ENCODE results near the gene CD300A.

The CD300A gene

DNA sequence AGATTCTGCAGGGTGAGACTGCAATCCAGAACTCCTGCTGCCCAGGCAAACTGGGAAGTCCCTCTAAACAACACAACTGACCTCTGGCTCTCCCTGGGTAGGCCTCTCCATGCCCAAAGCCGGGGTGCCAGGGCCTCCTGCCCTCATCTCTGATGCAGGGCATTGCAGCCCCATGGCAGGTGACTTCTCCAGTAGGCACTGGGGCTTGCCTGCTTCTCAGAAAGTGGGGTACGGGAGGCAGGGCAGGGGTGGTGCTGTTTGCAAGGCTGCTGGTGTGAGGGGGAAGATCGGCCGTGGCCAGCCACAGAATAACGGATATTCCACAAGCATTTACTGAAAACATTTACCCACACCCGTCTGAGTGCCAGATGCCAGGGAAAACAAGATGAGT is 38.7 kb upstream of the CD300A start:
- Histone ChIP-seq H2BK120ac (ENCODE audit: low read depth, low read length) (no peak overlapping the region), H3K18ac (ENCODE audit: low read length) (peak overlapping the region; percentile 55), H3K4me1 (ENCODE audit: control insufficient read depth in 2 of 2, insufficient read depth in 1 of 2, low read depth in 1 of 2, low read length in 2 of 2) (peaks cover 19 to 27% of the 10 kb centered on the region in 2 donors), H2BK15ac (ENCODE audit: low read length) (peak overlapping the region; percentile 42), H2AK5ac (ENCODE audit: low read depth, low read length) (peak overlapping the region; percentile 48), H3K79me1 (ENCODE audit: low read depth, low read length) (peaks cover 2% of the 10 kb centered on the region), H3K4ac (ENCODE audit: low read length) (no peak overlapping the region), H3K14ac (ENCODE audit: low read length) (no peak overlapping the region), H2BK12ac (ENCODE audit: low read length) (no peak overlapping the region), H3K9ac (ENCODE audit: low read depth, low read length, poor library complexity) (no peak overlapping the region), H2AFZ (ENCODE audit: low read length) (no peak overlapping the region), H3K27ac (replicated peaks; ENCODE audit: low read length) (no peak overlapping the region), H3K23ac (ENCODE audit: low read depth, low read length, poor library complexity) (no peak overlapping the region), H4K8ac (ENCODE audit: low read depth, low read length) (no peak overlapping the region), H3K4me2 (ENCODE audit: insufficient read depth, low read length, poor library complexity, severe bottlenecking) (no peak overlapping the region), H2BK5ac (ENCODE audit: low read length) (no peak overlapping the region), H3K4me3 (ENCODE audit: low read length in 2 of 2) (no peak overlapping the region), H3K27me3 (ENCODE audit: control insufficient read depth in 3 of 3, insufficient read depth in 3 of 3, low read depth in 1 of 3, low read length in 3 of 3) (peaks cover 0 to 70% (median 2%) of the 10 kb centered on the region in 3 experiments), H3K9me3 (replicated peaks in 1 of 2; ENCODE audit: control insufficient read depth in 2 of 2, insufficient read depth in 1 of 2, low read depth in 1 of 2, low read length in 2 of 2) (no peaks in the 10 kb centered on the region), H4K91ac (ENCODE audit: low read depth, low read length, poor library complexity) (no peak overlapping the region), H3K36me3 (replicated peaks in 1 of 2; ENCODE audit: control insufficient read depth in 2 of 2, insufficient read depth in 2 of 2, low read length in 2 of 2) (no peaks in the 10 kb centered on the region)
- no peak for DNase-seq (ENCODE audit: low spot score)
- no CpG with 5 or more reads among the region's 6 CpGs for WGBS, 2 donors (ENCODE audit: extremely low coverage in 2 of 2, insufficient read length in 2 of 2, insufficient replicate concordance in 1 of 2)

DNA sequence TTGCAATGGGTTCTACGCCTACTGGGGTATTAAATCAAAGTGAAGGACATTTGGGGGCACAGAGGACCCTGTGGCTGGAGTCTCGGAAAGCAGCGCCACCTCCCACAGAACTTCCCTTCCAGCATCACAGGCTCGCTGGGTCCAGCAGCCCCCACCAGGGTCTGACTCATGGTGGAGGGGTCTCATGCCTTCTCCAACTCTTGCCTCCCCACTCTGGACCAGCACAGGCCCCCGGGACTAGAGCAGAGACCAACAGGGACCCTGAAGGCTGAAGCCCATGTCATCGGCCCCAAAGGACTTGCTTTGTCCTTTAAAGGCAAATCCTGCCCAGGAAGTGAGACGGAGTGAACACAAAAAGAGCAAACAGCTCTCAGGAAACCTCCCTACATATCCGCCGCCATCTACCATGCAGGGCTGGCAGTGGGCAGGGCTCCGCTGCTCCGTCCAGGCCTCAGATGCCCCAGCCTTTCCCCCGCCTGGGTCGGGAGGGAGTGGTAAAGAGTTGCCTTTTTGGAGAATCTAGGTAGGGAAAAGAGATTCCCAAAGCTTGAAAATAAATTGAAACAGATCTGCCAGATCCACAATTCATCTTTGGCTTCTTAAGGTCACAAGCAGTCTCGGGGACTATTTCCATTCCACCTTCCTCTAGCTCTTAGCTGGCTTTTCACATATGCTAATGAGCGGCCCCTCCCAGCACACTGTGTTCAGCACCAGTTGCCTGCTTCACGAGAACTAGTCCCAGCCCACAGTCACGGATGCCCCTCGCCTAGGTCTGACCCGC is 36.6 kb upstream of the CD300A start:
- Histone ChIP-seq H2BK120ac (ENCODE audit: low read depth, low read length) (peak overlapping the region; percentile 92), H3K4me1 (ENCODE audit: control insufficient read depth in 2 of 2, insufficient read depth in 1 of 2, low read depth in 1 of 2, low read length in 2 of 2) (peaks cover 19 to 36% of the 10 kb centered on the region in 2 donors), H3K4ac (ENCODE audit: low read length) (peak overlapping the region; percentile 78), H2AK5ac (ENCODE audit: low read depth, low read length) (peak overlapping the region; percentile 97), H3K9me3 (replicated peaks in 1 of 2; ENCODE audit: control insufficient read depth in 2 of 2, insufficient read depth in 1 of 2, low read depth in 1 of 2, low read length in 2 of 2) (no peaks in the 10 kb centered on the region), H3K4me2 (ENCODE audit: insufficient read depth, low read length, poor library complexity, severe bottlenecking) (peak overlapping the region; percentile 99), H3K4me3 (ENCODE audit: low read length in 2 of 2) (no peak overlapping the region), H2AFZ (ENCODE audit: low read length) (peak overlapping the region; percentile 87), H3K27ac (replicated peaks; ENCODE audit: low read length) (peak overlapping the region; percentile 77), H2BK12ac (ENCODE audit: low read length) (peak overlapping the region; percentile 96), H4K91ac (ENCODE audit: low read depth, low read length, poor library complexity) (peak overlapping the region; percentile 82), H3K27me3 (ENCODE audit: control insufficient read depth in 3 of 3, insufficient read depth in 3 of 3, low read depth in 1 of 3, low read length in 3 of 3) (peaks cover 0 to 81% (median 2%) of the 10 kb centered on the region in 3 experiments), H3K14ac (ENCODE audit: low read length) (peak overlapping the region; percentile 96), H3K18ac (ENCODE audit: low read length) (peak overlapping the region; percentile 100), H3K36me3 (replicated peaks in 1 of 2; ENCODE audit: control insufficient read depth in 2 of 2, insufficient read depth in 2 of 2, low read length in 2 of 2) (no peaks in the 10 kb centered on the region), H2BK5ac (ENCODE audit: low read length) (peak overlapping the region; percentile 93), H2BK15ac (ENCODE audit: low read length) (peak overlapping the region; percentile 97), H3K23ac (ENCODE audit: low read depth, low read length, poor library complexity) (peak overlapping the region; percentile 87), H3K79me1 (ENCODE audit: low read depth, low read length) (peaks cover 9% of the 10 kb centered on the region), H3K9ac (ENCODE audit: low read depth, low read length, poor library complexity) (peak overlapping the region; percentile 87), H4K8ac (ENCODE audit: low read depth, low read length) (no peak overlapping the region)
- no peak for DNase-seq (ENCODE audit: low spot score)
- no CpG with 5 or more reads among the region's 19 CpGs for WGBS, 2 donors (ENCODE audit: extremely low coverage in 2 of 2, insufficient read length in 2 of 2, insufficient replicate concordance in 1 of 2)

DNA sequence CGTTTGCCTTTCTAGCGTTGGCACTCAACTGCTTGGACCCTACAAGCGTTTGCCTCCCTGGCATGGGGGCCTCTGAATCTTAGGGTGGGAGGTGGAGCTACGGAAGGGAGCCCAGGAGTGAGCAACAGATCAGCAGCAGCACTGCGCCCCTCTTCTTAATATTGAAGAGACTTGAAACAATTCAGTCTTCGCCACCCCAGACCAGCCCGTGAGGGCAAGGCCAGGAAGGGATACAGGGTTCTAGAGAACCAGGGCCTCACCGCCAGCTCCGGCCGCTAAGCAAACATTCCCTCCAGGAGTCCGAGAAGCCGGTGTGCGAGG is 36.1 kb upstream of the CD300A start:
- peak overlapping the region; percentile 78 for H3K4ac ChIP-seq (ENCODE audit: low read length)
- peak overlapping the region; percentile 87 for H2AFZ ChIP-seq (ENCODE audit: low read length)
- H3K4me3 ChIP-seq (ENCODE audit: low read length in 2 of 2), result peak overlapping the region in 1 of 2 donors; percentile 43

More for the DNA sequence above, 36.1 kb upstream of the CD300A start:
- Histone ChIP-seq H3K23ac (ENCODE audit: low read depth, low read length, poor library complexity) (peak overlapping the region; percentile 87), H3K4me1 (ENCODE audit: control insufficient read depth in 2 of 2, insufficient read depth in 1 of 2, low read depth in 1 of 2, low read length in 2 of 2) (peaks cover 19 to 36% of the 10 kb centered on the region in 2 donors), H2BK12ac (ENCODE audit: low read length) (peak overlapping the region; percentile 96), H3K4me2 (ENCODE audit: insufficient read depth, low read length, poor library complexity, severe bottlenecking) (peak overlapping the region; percentile 99), H4K91ac (ENCODE audit: low read depth, low read length, poor library complexity) (peak overlapping the region; percentile 82), H3K36me3 (replicated peaks in 1 of 2; ENCODE audit: control insufficient read depth in 2 of 2, insufficient read depth in 2 of 2, low read length in 2 of 2) (no peaks in the 10 kb centered on the region), H2BK15ac (ENCODE audit: low read length) (peak overlapping the region; percentile 97), H4K8ac (ENCODE audit: low read depth, low read length) (no peak overlapping the region), H3K27ac (replicated peaks; ENCODE audit: low read length) (peak overlapping the region; percentile 77), H3K79me1 (ENCODE audit: low read depth, low read length) (peaks cover 9% of the 10 kb centered on the region), H3K14ac (ENCODE audit: low read length) (peak overlapping the region; percentile 96), H3K27me3 (ENCODE audit: control insufficient read depth in 3 of 3, insufficient read depth in 3 of 3, low read depth in 1 of 3, low read length in 3 of 3) (peaks cover 0 to 81% (median 2%) of the 10 kb centered on the region in 3 experiments), H2BK120ac (ENCODE audit: low read depth, low read length) (peak overlapping the region; percentile 92), H3K9ac (ENCODE audit: low read depth, low read length, poor library complexity) (peak overlapping the region; percentile 87), H3K9me3 (replicated peaks in 1 of 2; ENCODE audit: control insufficient read depth in 2 of 2, insufficient read depth in 1 of 2, low read depth in 1 of 2, low read length in 2 of 2) (no peaks in the 10 kb centered on the region), H2BK5ac (ENCODE audit: low read length) (peak overlapping the region; percentile 93), H3K18ac (ENCODE audit: low read length) (peak overlapping the region; percentile 100), H2AK5ac (ENCODE audit: low read depth, low read length) (peak overlapping the region; percentile 97)
- no CpG with 5 or more reads among the region's 13 CpGs for WGBS, 2 donors (ENCODE audit: extremely low coverage in 2 of 2, insufficient read length in 2 of 2, insufficient replicate concordance in 1 of 2)
- DNase-seq (ENCODE audit: low spot score), result no peak
